Measurements from ENCODE around the gene UNC79.
A peak's percentile ranks its signal among the peaks of the same experiment; 100 is the strongest.

Gene UNC79

DNA sequence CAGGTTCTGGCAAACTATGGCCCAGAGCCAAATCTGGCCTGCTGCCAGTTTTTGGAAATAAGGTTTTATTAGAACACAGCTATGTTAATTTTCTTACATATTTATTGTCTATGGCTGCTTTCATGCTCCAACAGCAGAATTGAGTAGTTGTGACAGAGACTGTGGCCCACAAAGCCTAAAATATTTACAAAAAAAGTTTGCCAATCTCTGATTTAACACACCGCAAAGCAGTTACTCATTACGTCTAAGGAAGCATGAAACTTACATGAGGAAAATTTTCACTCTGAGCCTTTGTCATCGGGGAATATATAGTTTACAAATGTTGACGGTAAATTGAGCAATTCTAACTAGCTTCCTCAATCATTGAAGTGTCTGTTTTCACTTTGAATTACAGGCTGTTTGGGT lies 96.5 kb downstream of the UNC79 start (continued):
- TF ChIP-seq, protein P1, sequence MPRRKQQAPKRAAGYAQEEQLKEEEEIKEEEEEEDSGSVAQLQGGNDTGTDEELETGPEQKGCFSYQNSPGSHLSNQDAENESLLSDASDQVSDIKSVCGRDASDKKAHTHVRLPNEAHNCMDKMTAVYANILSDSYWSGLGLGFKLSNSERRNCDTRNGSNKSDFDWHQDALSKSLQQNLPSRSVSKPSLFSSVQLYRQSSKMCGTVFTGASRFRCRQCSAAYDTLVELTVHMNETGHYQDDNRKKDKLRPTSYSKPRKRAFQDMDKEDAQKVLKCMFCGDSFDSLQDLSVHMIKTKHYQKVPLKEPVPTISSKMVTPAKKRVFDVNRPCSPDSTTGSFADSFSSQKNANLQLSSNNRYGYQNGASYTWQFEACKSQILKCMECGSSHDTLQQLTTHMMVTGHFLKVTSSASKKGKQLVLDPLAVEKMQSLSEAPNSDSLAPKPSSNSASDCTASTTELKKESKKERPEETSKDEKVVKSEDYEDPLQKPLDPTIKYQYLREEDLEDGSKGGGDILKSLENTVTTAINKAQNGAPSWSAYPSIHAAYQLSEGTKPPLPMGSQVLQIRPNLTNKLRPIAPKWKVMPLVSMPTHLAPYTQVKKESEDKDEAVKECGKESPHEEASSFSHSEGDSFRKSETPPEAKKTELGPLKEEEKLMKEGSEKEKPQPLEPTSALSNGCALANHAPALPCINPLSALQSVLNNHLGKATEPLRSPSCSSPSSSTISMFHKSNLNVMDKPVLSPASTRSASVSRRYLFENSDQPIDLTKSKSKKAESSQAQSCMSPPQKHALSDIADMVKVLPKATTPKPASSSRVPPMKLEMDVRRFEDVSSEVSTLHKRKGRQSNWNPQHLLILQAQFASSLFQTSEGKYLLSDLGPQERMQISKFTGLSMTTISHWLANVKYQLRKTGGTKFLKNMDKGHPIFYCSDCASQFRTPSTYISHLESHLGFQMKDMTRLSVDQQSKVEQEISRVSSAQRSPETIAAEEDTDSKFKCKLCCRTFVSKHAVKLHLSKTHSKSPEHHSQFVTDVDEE (CRISPR knock-in tag; IDR thresholded peaks at IDR 0.05): no peak
- TF ChIP-seq, protein P2, sequence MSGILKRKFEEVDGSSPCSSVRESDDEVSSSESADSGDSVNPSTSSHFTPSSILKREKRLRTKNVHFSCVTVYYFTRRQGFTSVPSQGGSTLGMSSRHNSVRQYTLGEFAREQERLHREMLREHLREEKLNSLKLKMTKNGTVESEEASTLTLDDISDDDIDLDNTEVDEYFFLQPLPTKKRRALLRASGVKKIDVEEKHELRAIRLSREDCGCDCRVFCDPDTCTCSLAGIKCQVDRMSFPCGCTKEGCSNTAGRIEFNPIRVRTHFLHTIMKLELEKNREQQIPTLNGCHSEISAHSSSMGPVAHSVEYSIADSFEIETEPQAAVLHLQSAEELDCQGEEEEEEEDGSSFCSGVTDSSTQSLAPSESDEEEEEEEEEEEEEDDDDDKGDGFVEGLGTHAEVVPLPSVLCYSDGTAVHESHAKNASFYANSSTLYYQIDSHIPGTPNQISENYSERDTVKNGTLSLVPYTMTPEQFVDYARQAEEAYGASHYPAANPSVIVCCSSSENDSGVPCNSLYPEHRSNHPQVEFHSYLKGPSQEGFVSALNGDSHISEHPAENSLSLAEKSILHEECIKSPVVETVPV (CRISPR knock-in tag; IDR thresholded peaks at IDR 0.05): no peak
- TF ChIP-seq, protein P3, sequence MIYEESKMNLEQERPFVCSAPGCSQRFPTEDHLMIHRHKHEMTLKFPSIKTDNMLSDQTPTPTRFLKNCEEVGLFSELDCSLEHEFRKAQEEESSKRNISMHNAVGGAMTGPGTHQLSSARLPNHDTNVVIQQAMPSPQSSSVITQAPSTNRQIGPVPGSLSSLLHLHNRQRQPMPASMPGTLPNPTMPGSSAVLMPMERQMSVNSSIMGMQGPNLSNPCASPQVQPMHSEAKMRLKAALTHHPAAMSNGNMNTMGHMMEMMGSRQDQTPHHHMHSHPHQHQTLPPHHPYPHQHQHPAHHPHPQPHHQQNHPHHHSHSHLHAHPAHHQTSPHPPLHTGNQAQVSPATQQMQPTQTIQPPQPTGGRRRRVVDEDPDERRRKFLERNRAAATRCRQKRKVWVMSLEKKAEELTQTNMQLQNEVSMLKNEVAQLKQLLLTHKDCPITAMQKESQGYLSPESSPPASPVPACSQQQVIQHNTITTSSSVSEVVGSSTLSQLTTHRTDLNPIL (CRISPR knock-in tag; IDR thresholded peaks at IDR 0.05; ENCODE audit: low read depth): no peak
- TF ChIP-seq ESRRG (CRISPR knock-in tag; IDR thresholded peaks at IDR 0.05): no peak
- TF ChIP-seq SNAI2 (CRISPR knock-in tag; IDR thresholded peaks at IDR 0.05): no peak
- TF ChIP-seq, protein P4, sequence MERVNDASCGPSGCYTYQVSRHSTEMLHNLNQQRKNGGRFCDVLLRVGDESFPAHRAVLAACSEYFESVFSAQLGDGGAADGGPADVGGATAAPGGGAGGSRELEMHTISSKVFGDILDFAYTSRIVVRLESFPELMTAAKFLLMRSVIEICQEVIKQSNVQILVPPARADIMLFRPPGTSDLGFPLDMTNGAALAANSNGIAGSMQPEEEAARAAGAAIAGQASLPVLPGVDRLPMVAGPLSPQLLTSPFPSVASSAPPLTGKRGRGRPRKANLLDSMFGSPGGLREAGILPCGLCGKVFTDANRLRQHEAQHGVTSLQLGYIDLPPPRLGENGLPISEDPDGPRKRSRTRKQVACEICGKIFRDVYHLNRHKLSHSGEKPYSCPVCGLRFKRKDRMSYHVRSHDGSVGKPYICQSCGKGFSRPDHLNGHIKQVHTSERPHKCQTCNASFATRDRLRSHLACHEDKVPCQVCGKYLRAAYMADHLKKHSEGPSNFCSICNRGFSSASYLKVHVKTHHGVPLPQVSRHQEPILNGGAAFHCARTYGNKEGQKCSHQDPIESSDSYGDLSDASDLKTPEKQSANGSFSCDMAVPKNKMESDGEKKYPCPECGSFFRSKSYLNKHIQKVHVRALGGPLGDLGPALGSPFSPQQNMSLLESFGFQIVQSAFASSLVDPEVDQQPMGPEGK (CRISPR knock-in tag; IDR thresholded peaks at IDR 0.05; ENCODE audit: borderline replicate concordance): no peak
- TF ChIP-seq CSDC2 (CRISPR knock-in tag; IDR thresholded peaks at IDR 0.05): no peak

DNA sequence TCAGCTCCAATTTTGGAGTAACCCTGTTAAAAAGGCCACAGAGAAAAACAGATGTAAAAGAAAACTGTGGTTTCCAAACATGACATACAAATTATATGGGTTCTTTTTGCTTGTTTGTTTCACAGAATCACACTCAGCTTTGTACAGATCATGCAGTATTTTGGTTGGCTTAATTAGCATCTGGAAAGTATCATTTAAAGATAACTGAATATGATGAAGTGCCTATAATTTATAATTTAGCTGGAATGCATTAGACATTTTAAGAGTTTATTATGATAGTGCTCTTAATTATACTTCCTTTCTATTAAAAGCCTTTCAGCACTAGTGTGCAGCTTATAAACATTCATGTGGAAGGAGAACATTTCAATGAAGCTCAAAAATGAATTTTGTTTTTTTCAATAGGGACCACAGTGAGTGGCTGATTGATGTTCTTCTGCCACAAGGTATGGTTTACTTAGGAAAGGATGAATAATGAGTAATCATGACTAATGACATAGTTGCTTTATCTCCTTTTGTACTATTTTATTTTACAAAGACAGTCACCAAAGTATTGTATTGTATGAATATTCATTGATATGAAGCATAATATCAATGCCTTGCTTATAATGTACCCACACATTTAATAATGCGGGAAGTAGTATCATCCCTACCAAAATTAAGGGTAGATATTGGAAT lies 98.3 kb downstream of the UNC79 start:
- ATAC-seq: no peak
- peak; percentile 27; the same call in 1 of the 2 replicates for TF ChIP-seq ISL1 (CRISPR knock-in tag; IDR thresholded peaks at IDR 0.05)
- TF ChIP-seq ZFP3 (CRISPR knock-in tag; IDR thresholded peaks at IDR 0.05): no peak
- no peak for TF ChIP-seq ZNF565 (CRISPR knock-in tag; conservative IDR thresholded peaks at IDR 0.05; ENCODE audit: low read depth)
- TF ChIP-seq, protein P5, sequence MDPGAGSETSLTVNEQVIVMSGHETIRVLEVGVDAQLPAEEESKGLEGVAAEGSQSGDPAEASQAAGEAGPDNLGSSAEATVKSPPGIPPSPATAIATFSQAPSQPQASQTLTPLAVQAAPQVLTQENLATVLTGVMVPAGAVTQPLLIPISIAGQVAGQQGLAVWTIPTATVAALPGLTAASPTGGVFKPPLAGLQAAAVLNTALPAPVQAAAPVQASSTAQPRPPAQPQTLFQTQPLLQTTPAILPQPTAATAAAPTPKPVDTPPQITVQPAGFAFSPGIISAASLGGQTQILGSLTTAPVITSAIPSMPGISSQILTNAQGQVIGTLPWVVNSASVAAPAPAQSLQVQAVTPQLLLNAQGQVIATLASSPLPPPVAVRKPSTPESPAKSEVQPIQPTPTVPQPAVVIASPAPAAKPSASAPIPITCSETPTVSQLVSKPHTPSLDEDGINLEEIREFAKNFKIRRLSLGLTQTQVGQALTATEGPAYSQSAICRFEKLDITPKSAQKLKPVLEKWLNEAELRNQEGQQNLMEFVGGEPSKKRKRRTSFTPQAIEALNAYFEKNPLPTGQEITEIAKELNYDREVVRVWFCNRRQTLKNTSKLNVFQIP (CRISPR knock-in tag; IDR thresholded peaks at IDR 0.05; ENCODE audit: borderline replicate concordance, low read depth): no peak
- no peak for TF ChIP-seq RARB (CRISPR knock-in tag; IDR thresholded peaks at IDR 0.05)
- TF ChIP-seq TCF4 (CRISPR knock-in tag; IDR thresholded peaks at IDR 0.05; ENCODE audit: borderline replicate concordance): peak; percentile 91
- TF ChIP-seq, protein P2 (CRISPR knock-in tag; IDR thresholded peaks at IDR 0.05): no peak

DNA sequence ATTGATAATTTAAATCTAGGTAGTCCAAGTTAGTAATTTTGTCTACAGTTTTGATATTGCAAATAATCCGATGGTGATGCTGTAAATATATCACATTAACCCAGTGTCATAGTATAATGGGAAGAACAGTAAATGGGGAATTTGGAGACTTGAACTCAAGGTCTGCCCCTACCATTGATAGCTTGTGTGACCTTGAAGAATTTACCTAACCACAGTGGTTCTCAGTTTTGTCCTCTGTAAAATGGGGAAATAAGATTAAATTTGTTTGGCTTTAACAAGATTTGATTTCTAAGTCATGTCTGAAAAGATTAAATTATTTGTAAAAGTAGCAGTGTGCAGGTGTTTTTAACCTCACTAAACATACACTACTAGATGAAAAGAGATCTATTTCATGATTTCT lies 100.9 kb downstream of the UNC79 start:
- ATAC-seq: no peak
- TF ChIP-seq ZFP30 (CRISPR knock-in tag; IDR thresholded peaks at IDR 0.05) (no peak), TOX (CRISPR knock-in tag; IDR thresholded peaks at IDR 0.05; ENCODE audit: borderline replicate concordance) (no peak), RARB (CRISPR knock-in tag; IDR thresholded peaks at IDR 0.05) (no peak), ZNF70 (CRISPR knock-in tag; IDR thresholded peaks at IDR 0.05) (no peak), BACH2 (CRISPR knock-in tag; IDR thresholded peaks at IDR 0.05; ENCODE audit: borderline replicate concordance) (no peak), PPARA (CRISPR knock-in tag; IDR thresholded peaks at IDR 0.05; ENCODE audit: borderline replicate concordance) (no peak), SNAI2 (CRISPR knock-in tag; IDR thresholded peaks at IDR 0.05) (no peak), TCF4 (CRISPR knock-in tag; IDR thresholded peaks at IDR 0.05; ENCODE audit: borderline replicate concordance) (no peak), ZC3H10 (CRISPR knock-in tag; IDR thresholded peaks at IDR 0.05) (no peak), ZNF8 (CRISPR knock-in tag; IDR thresholded peaks at IDR 0.05) (no peak)
- TF ChIP-seq, protein P2 (CRISPR knock-in tag; IDR thresholded peaks at IDR 0.05): no peak
- TF ChIP-seq, protein P3 (CRISPR knock-in tag; IDR thresholded peaks at IDR 0.05; ENCODE audit: low read depth): no peak
- TF ChIP-seq, protein P4 (CRISPR knock-in tag; IDR thresholded peaks at IDR 0.05; ENCODE audit: borderline replicate concordance): no peak
